B cell (primary cell): ENCODE measurements around the gene ANKDD1B.
"Not testable (repeated sequence)": the region's sequence is repeated elsewhere in the genome, so short reads cannot be mapped to it uniquely, and the experiment has no call there.

Experiments
- CTCF ChIP-seq: fragments of 200-600 bp; IDR thresholded peaks from one replicate; pipeline ENCODE4 v1.8.0; 2022; ENCODE audit warnings: antibody characterized with exemption, mild to moderate bottlenecking
- EZH2 ChIP-seq: IDR thresholded peaks from 2 replicates; pipeline ENCODE4 v1.6.1; 2012; ENCODE audit warnings: borderline replicate concordance, low read depth, mild to moderate bottlenecking, moderate library complexity, low read length; ENCODE audit not compliant: insufficient read depth, poor library complexity, severe bottlenecking

DNA sequence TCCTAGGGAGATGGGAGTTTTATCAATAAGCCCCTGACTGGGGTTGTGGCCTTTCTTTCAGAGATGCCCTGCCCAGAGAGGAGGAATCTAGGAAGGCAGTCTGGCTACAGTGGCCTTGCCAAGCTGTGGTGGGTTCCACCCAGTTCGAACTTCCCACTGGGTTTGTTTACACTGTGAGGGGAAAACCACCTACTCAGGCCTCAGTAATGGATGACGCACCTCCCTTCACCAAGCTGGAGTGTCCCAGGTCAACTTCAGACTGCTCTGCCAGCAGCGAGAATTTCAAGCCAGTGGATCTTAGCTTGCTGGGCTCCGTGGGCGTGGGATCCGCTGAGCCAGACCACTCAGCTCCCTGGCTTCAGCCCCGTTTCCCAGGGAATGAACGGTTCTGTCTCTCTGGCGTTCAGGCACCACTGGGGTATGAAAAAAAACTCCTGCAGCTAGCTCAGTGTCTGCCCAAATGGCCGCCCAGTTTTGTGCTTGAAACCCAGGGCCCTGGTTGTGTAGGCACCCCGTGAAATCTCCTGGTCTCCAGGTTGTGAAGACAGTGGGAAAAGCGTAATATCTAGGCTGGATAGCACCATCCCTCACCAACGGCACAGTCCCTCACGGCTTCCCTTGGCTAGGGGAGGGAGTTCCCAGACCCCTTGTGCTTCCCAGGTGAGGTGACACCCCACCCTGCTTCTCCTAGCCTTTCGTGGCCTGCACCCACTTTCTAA is 45.1 kb upstream of the ANKDD1B start:
- TF ChIP-seq CTCF, EZH2: not testable (repeated sequence)
